AG04449 (cell line): Measurements from ENCODE around the gene ENAH.

Experiments used
- CTCF ChIA-PET: fragments of 350-600 bp; formaldehyde crosslinking; extraction: SDS; loops from one replicate; lab custom pipeline; 2021; ENCODE audit warnings: antibody characterized with exemption; lab: Yijun Ruan, JAX
- POLR2A ChIA-PET: fragments of 400-600, 350-600 bp; formaldehyde crosslinking; extraction: SDS; loops from one replicate; lab custom pipeline; 2020; ENCODE audit warnings: antibody characterized with exemption, inconsistent platforms; lab: Yijun Ruan, JAX
- DNase-seq: peaks from one replicate; pipeline ENCODE4 v3.0.0-alpha.2; 2010; ENCODE audit warnings: low read depth, low spot score
- H3K4me3 ChIP-seq: 2 replicates; pipeline ENCODE4 v1.5.1; 2011; ENCODE audit warnings: low read depth, mild to moderate bottlenecking, control low read depth, low read length
- CTCF ChIP-seq: IDR thresholded peaks from one replicate; pipeline ENCODE4 v1.5.1; 2011; ENCODE audit warnings: mild to moderate bottlenecking, moderate library complexity, low read length, control low read depth, inconsistent platforms; ENCODE audit not compliant: insufficient read depth; ENCODE audit errors: missing control alignments

Gene ENAH

GRCh38 chr1:225498549-225499136 lies 154.3 kb downstream of the ENAH start:
- no peak for TF ChIP-seq CTCF
- POLR2A ChIA-PET, result interaction anchor here (1.3 kb wide), 1 partner anchor 16 kb away, joined by 4 read pairs; no protein-coding TSS in a partner anchor
- no peak for DNase-seq
- CTCF ChIA-PET, result interaction anchor here (0.7 to 3.0 kb wide), 8 partner anchors 15 to 384 kb away, joined by 3 to 13 read pairs (median 4); partner anchors contain the start of gene TMEM63A
- no peak overlapping the region for H3K4me3 ChIP-seq

GRCh38 chr1:225494789-225495359 lies 158.0 kb downstream of the ENAH start:
- ChIA-PET CTCF (no interaction called here), POLR2A (no interaction called here)
- TF ChIP-seq CTCF, result no peak
- no peak for DNase-seq
- H3K4me3 ChIP-seq, result no peak overlapping the region

DNA sequence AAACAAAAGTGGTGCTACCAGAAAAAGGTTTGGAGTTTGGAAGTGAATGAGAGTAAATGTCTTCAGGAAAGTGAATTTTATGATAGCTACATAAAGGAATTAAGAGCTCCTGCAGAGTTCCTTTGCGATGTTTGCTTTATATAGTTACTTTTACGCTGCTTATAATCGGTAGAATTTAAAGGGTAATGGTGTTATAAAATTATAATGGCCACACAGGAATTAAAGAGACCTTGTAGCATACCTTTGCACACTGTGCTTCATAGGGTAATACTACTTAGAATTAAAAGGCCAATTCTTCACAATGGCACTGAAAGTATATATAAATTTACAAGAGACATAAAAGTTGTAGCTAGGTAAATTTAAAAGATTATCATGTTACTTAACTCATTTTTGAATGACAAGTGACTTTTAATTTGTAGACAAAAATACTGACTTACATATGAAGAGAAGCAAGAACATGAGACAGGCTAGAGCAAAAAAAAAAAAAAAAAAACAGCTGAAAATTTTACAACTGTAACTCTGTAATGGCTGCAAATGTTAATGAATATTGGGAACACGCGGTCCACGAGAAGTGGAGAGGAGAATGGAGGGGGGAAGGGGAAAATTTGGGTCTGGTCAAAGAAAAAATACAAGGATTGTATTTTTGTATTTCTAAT lies 159.2 kb downstream of the ENAH start:
- TF ChIP-seq CTCF, result no peak
- no peak overlapping the region for H3K4me3 ChIP-seq
- ChIA-PET CTCF (interaction anchor here (0.6 to 2.3 kb wide), 8 partner anchors 9 to 284 kb away, joined by 3 to 8 read pairs (median 4); partner anchors contain the start of gene SRP9), POLR2A (no interaction called here)
- no peak for DNase-seq

- no peak for DNase-seq
- TF ChIP-seq CTCF, result no peak
- H3K4me3 ChIP-seq, result no peak overlapping the region
- POLR2A ChIA-PET, result no interaction called here
- CTCF ChIA-PET, result interaction anchor here (0.7 to 6.7 kb wide), 4 partner anchors 14 to 289 kb away, joined by 3 to 42 read pairs (median 6); partner anchors contain the start of gene SRP9
Observed at GRCh38 chr1:225488676-225489075, 164.2 kb downstream of the ENAH start.

DNA sequence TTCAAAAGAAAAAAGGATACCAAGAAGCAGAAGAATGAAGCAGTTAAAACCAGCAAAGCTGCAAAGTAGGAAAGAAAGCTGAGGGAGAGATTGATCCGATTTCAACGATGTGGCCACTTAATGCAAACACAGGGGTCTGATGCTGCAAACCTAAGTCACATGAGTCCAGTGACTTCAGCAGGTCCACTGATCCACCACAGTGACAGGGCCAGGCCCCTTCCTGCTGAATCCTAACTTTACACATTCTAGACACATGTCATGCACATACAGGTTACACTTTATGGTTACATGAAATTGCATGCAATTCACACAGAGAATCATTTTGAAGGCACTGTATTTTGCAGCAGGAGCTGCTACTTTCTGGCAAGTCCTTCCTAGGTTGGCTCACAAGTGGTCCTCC lies 166.1 kb downstream of the ENAH start:
- POLR2A ChIA-PET, result no interaction called here
- TF ChIP-seq CTCF, result no peak
- no peak for DNase-seq
- H3K4me3 ChIP-seq, result no peak overlapping the region
- CTCF ChIA-PET, result interaction anchor here (0.9 to 14.9 kb wide), 4 partner anchors 12 to 282 kb away, joined by 3 to 332 read pairs (median 23); no protein-coding TSS in a partner anchor
